Fibroblast of peridontal ligament (primary cell): ENCODE results near the gene B3GALT4.

Source experiments
- DNase-seq: peaks from one replicate; pipeline ENCODE4 v3.0.0-alpha.2; 2010; ENCODE audit errors: extremely low read depth

The B3GALT4 gene

DNA sequence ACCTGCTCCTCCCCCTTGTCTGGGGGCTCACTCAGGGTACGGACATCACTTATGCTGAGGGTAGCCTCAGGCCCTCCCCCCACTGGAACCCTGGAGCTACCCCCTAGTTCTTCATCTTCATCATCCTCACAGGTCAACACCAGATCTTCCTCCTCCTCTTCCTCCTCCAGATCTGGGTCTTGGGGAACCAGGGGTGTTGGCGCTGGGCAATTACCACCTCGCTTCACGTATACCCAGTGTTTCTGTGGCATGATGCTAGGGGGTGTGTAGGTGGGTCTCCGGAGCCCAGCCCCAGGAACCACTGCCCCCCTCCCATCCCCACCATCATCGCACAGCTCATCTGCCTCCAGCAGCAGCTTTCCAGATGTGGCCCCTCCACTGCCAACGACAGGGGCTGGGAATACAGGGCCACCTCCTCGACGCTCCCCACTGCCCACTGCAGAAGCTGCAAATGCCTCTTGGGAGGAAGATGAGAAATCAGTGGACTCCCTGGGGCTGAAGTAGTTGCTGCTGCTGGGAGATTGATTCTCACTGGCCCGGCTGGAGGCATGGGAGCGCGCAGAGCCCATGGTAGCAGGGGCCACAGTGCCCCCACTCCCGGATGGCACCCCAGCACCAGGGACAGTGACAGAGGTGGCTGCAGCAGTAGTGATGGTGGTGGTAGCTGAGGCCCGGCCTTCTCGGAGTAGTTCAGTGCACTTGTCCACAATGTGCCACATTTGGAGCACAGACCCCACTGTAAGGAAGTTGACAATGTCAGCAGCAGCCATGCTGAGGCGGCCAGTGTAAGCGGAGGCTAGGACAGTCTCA, 39.1 kb downstream of the B3GALT4 start:
- no peak for DNase-seq

DNA sequence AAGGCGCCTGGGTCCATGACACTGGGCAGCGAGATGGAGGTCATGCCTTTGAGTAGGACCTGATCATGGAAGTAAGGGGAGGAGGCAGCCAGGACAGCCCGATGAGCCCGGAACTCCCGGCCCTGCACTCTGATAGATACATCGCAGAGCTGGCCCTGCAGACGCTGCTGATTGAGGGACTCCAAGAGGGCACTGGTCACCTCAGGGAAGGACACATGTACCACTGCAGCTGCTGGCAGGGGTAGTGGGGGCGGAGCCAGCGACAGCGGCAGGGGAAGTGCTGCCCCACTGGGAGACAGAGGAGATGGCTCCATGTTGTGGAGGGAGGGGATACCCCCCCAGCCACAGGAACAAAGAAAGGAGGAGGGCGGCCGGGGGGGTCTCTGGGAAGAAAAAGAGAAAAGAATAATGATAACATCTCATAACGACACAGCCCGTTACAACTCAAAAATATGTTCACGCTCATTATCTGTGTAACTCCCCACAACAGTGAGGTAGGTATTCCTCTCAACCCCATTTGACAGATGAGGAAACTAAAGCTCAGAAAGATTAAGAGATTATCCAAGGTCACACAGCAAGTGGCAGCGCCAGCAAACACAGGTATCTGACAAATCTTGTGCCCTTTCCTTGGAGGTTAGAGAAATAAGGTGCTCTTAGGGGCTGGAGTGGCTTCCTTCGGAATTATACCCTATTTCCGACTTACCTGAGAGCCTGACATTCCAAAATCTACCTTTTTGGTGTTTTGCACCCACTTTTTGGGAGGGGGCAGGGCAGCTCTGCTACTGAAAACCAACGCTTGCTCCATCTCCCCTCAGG, 39.9 kb downstream of the B3GALT4 start:
- no peak for DNase-seq

DNA sequence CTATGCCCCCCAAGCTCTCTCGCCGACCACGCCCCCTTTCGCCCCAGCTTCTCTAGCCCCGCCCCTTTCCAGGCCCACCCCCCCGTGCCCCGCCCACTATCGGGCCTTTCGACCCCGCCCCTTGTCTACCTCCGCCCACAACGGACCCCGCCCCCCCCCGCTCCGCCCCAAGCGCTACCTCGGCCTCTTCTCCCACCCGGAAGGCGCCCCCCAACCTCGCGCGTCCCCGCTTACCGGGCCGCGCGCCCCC, 40.4 kb downstream of the B3GALT4 start:
- no peak for DNase-seq

GRCh38 chr6:33317669-33318425, 40.9 kb downstream of the B3GALT4 start, which contains the start of gene ZBTB22:
Gene ZBTB22 (minus strand): TSS chr6:33317744. CDS start chr6:33316916, 828 bp downstream.
- DNase-seq, result peak; percentile 99

- DNase-seq, result no peak
These were observed 41.6 kb downstream of the B3GALT4 start for GRCh38 chr6:33318426-33319073.

DNA sequence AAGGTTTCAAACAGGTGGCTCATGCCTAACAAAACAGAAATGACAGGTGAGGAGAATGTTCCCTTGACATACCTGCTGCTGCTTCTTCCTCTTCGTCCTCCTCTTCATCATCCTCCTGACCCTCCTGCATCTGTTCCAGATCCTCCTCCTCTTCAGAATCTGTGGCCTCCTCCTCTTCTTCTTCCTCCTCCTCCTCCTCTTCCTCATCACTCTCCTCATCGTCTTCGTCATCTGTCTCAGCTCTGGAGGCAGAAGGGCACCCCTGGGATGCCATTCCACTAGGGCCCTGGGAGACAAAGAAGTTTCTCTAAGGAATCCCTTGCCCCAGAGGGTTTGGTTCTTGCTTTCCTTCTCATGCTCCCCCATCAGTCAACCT, 43.0 kb downstream of the B3GALT4 start:
- DNase-seq, result no peak

DNA sequence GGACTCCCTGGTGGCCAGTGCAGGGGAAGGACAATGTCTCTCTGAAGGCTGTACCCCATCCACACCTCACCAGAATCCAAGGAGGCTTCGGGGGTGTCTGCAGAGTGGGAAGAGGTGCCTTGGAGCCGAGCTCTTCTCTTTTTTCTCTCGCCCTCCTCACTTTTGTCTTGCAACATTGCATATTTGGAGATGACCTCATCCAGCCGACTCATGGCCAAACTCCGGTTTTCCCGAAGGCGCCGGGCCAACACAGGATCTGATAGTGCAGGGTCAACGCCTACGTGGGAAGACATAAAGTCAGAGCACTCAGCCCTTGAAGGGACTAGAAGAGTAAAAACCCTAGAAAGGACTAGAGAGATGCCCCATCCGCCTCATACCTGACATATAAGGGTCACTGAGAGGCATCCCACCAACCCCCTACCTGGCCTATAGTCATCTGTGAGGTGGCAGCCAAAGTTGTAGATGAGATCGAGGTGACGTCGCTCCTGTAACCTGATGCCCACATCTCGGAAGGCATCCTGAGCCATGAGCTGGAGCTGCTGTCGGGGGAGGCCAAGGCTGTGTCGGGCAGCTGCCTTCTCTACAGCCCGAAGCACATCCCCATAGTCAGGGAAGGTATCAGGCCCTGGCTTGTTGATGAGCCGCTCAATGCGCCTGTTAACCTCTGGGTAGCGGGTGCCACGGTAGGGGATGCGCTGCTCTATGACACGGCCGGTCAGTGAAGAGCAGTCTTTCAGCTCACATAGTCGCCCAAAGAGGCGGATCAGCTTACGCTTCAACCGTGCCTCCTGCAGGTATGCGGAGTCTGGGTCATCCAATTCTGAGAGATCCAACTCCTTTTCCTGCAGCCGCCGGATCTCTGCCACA, 43.6 kb downstream of the B3GALT4 start:
- peak; percentile 93 for DNase-seq

- no peak for DNase-seq
These were observed 44.3 kb downstream of the B3GALT4 start for GRCh38 chr6:33321227-33321626.

- no peak for DNase-seq
These were observed 46.7 kb downstream of the B3GALT4 start for GRCh38 chr6:33323623-33323948.

DNA sequence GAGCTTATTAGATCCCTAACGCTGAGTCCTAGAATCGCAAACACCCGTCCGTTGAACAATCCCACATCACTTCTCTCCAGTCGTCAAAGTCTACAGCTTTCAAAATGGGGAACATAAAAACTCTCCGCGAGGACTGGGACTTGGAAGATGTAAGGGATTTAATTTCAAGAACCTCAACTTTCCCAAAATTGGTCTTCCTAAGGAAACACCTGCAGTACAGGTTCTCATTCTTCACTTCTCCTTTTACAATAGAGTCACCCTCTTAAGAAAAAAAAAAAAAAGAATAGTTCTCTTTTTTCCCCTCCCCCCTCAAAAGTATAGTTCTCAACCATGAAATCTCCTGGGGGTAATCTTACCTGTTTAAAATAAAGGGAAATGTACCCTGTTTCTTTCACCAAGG, 47.2 kb downstream of the B3GALT4 start:
- DNase-seq, result no peak
